Central memory CD8-positive, alpha-beta T cell (primary cell): ENCODE measurements around the gene LZTFL1.

Source experiments
- ATAC-seq: fragments of 150-1000 bp; cut with Tn5 transposase; replicated peaks from 2 replicates; pipeline ENCODE4 v1.10.0; 2022; ENCODE audit warnings: mild to moderate bottlenecking, moderate FRiP score, moderate number of reproducible peaks; ENCODE audit not compliant: poor library complexity, severe bottlenecking; ENCODE audit errors: extremely low read depth
- DNase-seq, 2 donors: peaks; one replicate each; pipeline ENCODE4 v3.0.0; 2021; ENCODE audit warnings: low spot score in 2 of 2
- H3K27ac Mint-ChIP-seq: one replicate; pipeline ENCODE4 v1.8.0; 2022; ENCODE audit warnings: low read depth, mild to moderate bottlenecking, moderate library complexity, mixed read lengths
- H3K27me3 Mint-ChIP-seq: one replicate; pipeline ENCODE4 v1.8.0; 2022; ENCODE audit warnings: mixed read lengths
- H3K36me3 Mint-ChIP-seq: one replicate; pipeline ENCODE4 v1.8.0; 2022; ENCODE audit warnings: mild to moderate bottlenecking, moderate library complexity, mixed read lengths; ENCODE audit not compliant: insufficient read depth
- H3K4me1 Mint-ChIP-seq: one replicate; pipeline ENCODE4 v1.8.0; 2022; ENCODE audit warnings: mixed read lengths
- H3K4me3 Mint-ChIP-seq: one replicate; pipeline ENCODE4 v1.8.0; 2022; ENCODE audit warnings: mild to moderate bottlenecking, moderate library complexity, mixed read lengths
- H3K9me3 Mint-ChIP-seq: one replicate; pipeline ENCODE4 v1.8.0; 2022; ENCODE audit warnings: mixed read lengths

Gene LZTFL1

DNA sequence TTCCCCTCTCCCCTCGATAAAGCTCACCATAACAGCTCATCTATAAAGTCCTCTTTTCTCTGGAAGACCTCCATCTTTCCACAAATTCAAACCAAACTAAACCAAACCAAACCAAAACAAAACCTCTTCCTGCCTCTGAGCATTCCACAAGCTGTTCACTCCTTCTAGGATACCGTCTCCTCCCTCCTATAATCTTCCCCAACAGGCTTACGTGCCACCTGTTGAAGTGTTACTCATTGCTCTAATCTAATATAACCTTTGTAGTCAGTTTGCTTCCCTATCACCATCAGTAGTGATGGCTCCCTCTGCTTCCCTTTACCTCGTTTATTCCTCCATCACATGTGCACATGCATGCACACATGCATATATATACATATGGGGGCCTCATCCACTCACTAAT, 31.7 kb upstream of the LZTFL1 start:
- Mint-ChIP-seq H3K9me3 (peaks cover 5% of the 10 kb centered on the region), H3K27me3 (peaks cover 33% of the 10 kb centered on the region), H3K27ac (no peak overlapping the region), H3K4me3 (no peak overlapping the region), H3K36me3 (peaks cover 8% of the 10 kb centered on the region), H3K4me1 (peaks cover 31% of the 10 kb centered on the region)
- ATAC-seq, result no peak
- DNase-seq, result no peak

- no peak for ATAC-seq
- peaks cover 8% of the 10 kb centered on the region for H3K36me3 Mint-ChIP-seq
- no peak overlapping the region for H3K27ac Mint-ChIP-seq
- H3K4me3 Mint-ChIP-seq, result no peak overlapping the region
- H3K27me3 Mint-ChIP-seq, result peaks cover 33% of the 10 kb centered on the region
- no peak for DNase-seq
- peaks cover 5% of the 10 kb centered on the region for H3K9me3 Mint-ChIP-seq
- peaks cover 31% of the 10 kb centered on the region for H3K4me1 Mint-ChIP-seq
These were observed 31.1 kb upstream of the LZTFL1 start for GRCh38 chr3:45873036-45873435.

- peaks cover 8% of the 10 kb centered on the region for H3K36me3 Mint-ChIP-seq
- no peak overlapping the region for H3K27ac Mint-ChIP-seq
- DNase-seq (no peak), ATAC-seq (no peak)
- peaks cover 33% of the 10 kb centered on the region for H3K27me3 Mint-ChIP-seq
- H3K9me3 Mint-ChIP-seq, result peaks cover 5% of the 10 kb centered on the region
- H3K4me1 Mint-ChIP-seq, result peaks cover 31% of the 10 kb centered on the region
- no peak overlapping the region for H3K4me3 Mint-ChIP-seq
These were observed 30.6 kb upstream of the LZTFL1 start for GRCh38 chr3:45872569-45872968.

GRCh38 chr3:45871780-45872179, 29.9 kb upstream of the LZTFL1 start:
- Mint-ChIP-seq H3K27me3 (peaks cover 33% of the 10 kb centered on the region), H3K27ac (no peak overlapping the region), H3K9me3 (peaks cover 5% of the 10 kb centered on the region), H3K4me3 (no peak overlapping the region), H3K4me1 (peaks cover 31% of the 10 kb centered on the region), H3K36me3 (peaks cover 8% of the 10 kb centered on the region)
- no peak for ATAC-seq
- DNase-seq, result no peak

DNA sequence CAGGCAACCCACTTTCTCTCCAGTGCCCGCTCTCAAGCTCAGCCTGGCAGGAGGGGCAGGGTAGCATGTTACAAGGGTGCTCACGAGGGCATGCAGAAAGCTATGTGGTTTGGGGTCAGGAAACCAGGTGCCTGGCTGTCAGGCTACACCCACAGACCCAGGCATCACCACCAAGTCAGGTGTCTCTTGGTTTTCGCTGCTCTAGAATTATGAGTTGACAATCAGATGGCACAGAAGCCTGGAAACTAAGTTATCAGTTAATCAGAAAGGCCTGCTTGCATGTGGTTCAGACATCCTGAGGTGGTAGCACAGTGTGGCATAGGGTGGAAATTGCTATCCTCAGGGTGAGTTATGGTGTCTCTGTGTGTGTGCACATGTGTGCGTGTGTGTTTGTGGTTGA, 28.2 kb upstream of the LZTFL1 start:
- Mint-ChIP-seq H3K27ac (peak overlapping the region; percentile 58), H3K36me3 (peaks cover 8% of the 10 kb centered on the region), H3K27me3 (peaks cover 24% of the 10 kb centered on the region), H3K4me1 (peaks cover 31% of the 10 kb centered on the region), H3K9me3 (peaks cover 5% of the 10 kb centered on the region), H3K4me3 (peak overlapping the region; percentile 7)
- ATAC-seq (peak; percentile 96), DNase-seq (peak; percentile 42 to 72)

DNA sequence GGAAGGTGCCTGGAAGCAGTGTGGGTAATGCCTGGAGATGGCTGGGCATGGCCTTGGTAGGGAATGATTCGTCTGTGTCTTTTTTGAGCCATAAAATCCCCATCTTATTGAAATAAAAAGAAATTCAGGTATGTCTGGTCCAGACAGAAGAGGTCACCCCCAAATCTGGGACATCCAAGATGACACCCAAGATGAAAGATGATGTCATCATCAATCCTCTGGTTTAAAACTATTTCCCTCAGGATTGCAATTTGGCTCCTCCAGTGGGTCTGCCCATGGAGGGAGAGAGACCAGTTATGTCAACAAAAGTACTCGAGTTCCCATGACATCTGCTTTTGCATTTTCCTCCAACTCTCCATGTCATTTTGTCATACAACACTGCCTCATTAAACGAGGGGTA, 27.7 kb upstream of the LZTFL1 start:
- ATAC-seq (no peak), DNase-seq (no peak)
- Mint-ChIP-seq H3K4me1 (peaks cover 31% of the 10 kb centered on the region), H3K27me3 (peaks cover 19% of the 10 kb centered on the region), H3K36me3 (peaks cover 7% of the 10 kb centered on the region), H3K27ac (peak overlapping the region; percentile 58), H3K4me3 (peak overlapping the region; percentile 7), H3K9me3 (peaks cover 5% of the 10 kb centered on the region)

DNA sequence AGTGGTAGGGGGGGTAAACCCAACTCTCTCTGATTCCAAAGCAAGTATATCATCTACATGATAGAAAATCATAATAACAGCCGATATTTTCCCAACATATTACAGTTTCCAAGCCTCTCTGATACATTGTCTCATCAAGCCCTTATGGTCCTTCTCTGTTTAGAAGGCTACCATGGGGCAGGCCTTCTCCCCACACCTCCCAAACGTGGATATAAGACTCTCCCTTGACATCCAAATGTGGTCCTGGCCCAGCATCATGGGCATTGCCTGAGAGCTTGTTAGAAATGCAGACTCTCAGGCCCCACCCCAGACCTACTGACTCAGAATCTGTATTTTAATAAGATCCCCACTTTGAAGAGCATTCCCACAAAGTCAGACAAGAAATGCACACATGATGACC, 26.7 kb upstream of the LZTFL1 start:
- DNase-seq (no peak), ATAC-seq (no peak)
- Mint-ChIP-seq H3K36me3 (peaks cover 5% of the 10 kb centered on the region), H3K4me3 (no peak overlapping the region), H3K4me1 (peaks cover 29% of the 10 kb centered on the region), H3K27ac (no peak overlapping the region), H3K27me3 (peaks cover 14% of the 10 kb centered on the region), H3K9me3 (peaks cover 2% of the 10 kb centered on the region)

DNA sequence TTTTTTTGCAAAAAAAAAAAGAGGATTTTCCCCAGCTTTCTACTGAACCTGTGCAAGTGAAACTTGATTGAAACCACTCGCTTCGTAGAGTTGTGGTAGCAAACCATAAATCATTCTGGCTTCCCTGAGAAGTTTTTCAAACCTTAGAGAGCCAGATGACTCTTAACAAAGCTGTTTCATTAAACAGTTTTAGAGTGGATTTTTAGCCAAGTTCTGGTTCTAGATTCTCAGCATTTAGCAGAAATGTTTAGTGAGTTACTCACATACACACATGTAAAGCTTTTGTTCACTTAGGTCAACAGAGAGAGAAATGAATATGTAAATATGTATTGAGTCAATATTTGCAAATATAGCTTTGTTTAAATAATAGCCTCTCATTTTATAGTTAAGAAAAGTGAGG, 26.3 kb upstream of the LZTFL1 start:
- H3K27ac Mint-ChIP-seq, result no peak overlapping the region
- H3K27me3 Mint-ChIP-seq, result peaks cover 18% of the 10 kb centered on the region
- no peaks in the 10 kb centered on the region for H3K9me3 Mint-ChIP-seq
- peaks cover 5% of the 10 kb centered on the region for H3K36me3 Mint-ChIP-seq
- ATAC-seq, result no peak
- H3K4me1 Mint-ChIP-seq, result peaks cover 29% of the 10 kb centered on the region
- H3K4me3 Mint-ChIP-seq, result no peak overlapping the region
- DNase-seq, result no peak

GRCh38 chr3:45865563-45865962, 23.6 kb upstream of the LZTFL1 start:
- H3K4me1 Mint-ChIP-seq, result peaks cover 22% of the 10 kb centered on the region
- no peak overlapping the region for H3K27ac Mint-ChIP-seq
- DNase-seq (no peak), ATAC-seq (no peak)
- H3K4me3 Mint-ChIP-seq, result no peak overlapping the region
- H3K27me3 Mint-ChIP-seq, result peaks cover 34% of the 10 kb centered on the region
- peaks cover 3% of the 10 kb centered on the region for H3K36me3 Mint-ChIP-seq
- H3K9me3 Mint-ChIP-seq, result no peaks in the 10 kb centered on the region

GRCh38 chr3:45864760-45865519, 23.0 kb upstream of the LZTFL1 start:
- ATAC-seq, result no peak
- peaks cover 37% of the 10 kb centered on the region for H3K27me3 Mint-ChIP-seq
- H3K4me3 Mint-ChIP-seq, result no peak overlapping the region
- no peak for DNase-seq
- no peaks in the 10 kb centered on the region for H3K9me3 Mint-ChIP-seq
- H3K36me3 Mint-ChIP-seq, result peaks cover under 1% of the 10 kb centered on the region
- peaks cover 16% of the 10 kb centered on the region for H3K4me1 Mint-ChIP-seq
- H3K27ac Mint-ChIP-seq, result no peak overlapping the region

GRCh38 chr3:45861043-45861719, 19.3 kb upstream of the LZTFL1 start:
- H3K36me3 Mint-ChIP-seq, result no peaks in the 10 kb centered on the region
- peaks cover 37% of the 10 kb centered on the region for H3K27me3 Mint-ChIP-seq
- H3K4me1 Mint-ChIP-seq, result peaks cover 8% of the 10 kb centered on the region
- DNase-seq (no peak), ATAC-seq (no peak)
- no peak overlapping the region for H3K4me3 Mint-ChIP-seq
- no peaks in the 10 kb centered on the region for H3K9me3 Mint-ChIP-seq
- H3K27ac Mint-ChIP-seq, result no peak overlapping the region

DNA sequence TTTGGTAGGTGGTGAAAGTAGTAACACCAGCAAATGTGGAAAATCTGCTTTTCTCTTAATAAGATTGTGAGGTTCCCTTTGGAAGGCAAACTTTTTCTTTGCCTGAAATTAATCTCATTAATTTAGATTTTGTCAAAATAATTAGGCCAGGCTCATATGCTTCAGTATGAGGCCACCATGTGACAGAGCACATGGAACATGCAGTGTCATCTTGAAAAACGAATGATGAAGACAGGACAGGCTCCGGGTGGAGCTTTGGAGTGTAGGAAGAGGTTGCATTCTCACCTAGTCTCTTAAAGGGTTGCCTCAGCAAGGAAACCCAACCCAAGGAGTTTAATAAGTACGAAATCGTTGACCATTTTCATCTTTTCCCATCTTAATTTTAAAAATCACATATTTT, 18.6 kb upstream of the LZTFL1 start:
- Mint-ChIP-seq H3K27me3 (peaks cover 37% of the 10 kb centered on the region), H3K27ac (no peak overlapping the region), H3K36me3 (peaks cover 2% of the 10 kb centered on the region), H3K4me1 (peaks cover 8% of the 10 kb centered on the region), H3K4me3 (no peak overlapping the region), H3K9me3 (no peaks in the 10 kb centered on the region)
- DNase-seq, result no peak
- no peak for ATAC-seq
